NCI-H446 treated with DMSO at 0.1 percent for 48 hours (cell line): ENCODE data around the gene CALCR.
"Not testable (repeated sequence)": the region's sequence is repeated elsewhere in the genome, so short reads cannot be mapped to it uniquely, and the experiment has no call there.

Experiments
- DNase-seq: peaks from one replicate; lab custom pipeline; 2025; lab: John Stamatoyannopoulos, UW

The CALCR gene

DNA sequence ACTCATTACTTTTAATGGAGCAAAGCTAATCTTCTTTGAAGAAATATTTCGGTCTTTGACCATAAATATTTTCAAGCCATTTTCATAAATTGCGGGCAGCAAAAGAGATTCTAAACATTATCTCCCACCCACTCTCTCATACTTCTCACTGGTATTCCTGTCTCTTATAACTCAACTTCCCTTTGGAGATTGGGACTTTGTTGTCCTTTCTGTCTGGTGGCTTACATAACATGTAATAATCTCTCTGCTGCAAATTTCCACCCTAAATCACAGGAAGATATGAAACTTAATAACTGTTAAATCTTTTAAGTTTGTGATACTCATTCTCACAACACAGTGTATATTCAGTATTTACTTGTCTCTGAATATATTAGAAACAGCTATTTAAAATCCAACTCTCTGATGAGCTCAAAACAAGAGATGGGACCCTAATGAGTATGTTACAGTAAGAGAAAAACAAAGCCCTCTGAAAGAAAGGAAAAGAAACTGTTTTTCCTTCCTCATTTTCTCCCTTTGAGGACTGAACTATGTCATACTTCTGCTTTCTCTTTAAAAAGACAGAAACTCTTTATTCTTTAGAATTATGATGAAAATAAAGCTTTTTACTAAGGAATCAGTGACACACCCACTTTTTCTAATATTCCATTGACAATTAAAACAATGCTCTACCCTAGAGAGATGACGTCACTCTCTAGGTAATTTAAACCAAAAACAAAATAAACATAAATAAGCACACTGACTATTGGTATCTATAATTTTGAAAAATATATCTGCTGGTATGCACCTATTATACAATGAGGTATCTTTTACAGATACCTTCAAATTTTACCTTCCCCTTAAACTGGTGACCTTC lies 14.7 kb downstream of the CALCR start:
- DNase-seq = no peak

DNA sequence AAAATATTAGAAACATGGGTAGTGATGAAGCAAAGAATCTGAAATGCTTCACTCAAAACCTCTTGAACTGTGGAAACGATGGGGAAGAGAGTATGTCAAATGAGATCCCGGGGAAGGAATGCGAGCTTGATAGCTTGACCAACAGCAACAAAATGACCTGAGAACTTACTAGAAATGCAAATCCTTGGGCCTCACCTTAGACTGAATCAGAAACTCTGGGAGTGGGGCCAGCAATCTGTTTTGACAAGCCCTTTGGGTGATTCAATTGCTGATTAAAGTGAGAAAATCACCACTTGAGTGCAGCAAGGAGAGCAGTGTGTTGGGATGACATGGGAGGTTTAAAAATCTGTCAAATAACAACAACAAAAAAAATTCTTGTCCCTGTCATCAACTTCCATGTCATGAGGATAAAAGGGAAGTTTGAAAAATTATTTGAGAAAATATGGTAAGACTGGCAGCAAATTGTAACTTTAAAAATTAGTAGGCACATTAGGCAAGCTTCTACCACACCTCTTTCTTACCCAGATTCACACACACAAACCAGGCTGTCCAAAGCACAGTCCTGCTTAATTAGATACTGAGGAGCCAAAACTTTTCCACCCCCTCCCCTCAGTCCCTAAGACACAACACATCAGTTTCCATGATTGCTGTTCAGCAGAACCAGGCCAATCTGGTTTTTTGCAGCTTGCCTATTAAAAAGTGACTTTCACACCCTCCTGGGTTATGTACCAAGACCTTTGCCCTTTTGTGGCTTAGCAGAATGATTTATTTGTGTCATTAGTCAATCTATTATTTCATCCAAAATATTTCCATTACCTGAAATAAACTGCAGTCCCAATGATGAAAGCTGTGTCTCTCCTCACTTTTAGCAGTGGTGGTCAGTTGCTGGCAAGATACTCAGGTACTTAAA lies 15.6 kb downstream of the CALCR start:
- no peak for DNase-seq

DNA sequence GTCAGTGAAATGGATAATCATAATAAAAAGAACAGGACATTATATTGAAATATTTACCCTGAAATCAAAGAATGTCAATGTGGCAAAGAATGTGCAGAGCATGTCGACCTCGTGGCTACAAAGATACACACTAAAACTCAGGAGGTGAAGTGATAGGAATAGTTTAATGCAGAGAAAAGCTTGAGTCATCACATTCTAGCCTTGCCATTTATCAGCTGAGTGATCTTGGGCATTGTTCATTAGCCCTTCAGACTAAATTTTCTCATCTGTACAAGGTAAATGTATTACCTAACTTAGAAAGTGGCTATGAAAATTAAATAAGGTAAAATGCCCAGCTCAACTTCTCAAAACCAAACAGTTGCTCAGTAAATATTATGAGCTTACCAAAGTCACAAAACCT lies 22.6 kb downstream of the CALCR start:
- no peak for DNase-seq

DNA sequence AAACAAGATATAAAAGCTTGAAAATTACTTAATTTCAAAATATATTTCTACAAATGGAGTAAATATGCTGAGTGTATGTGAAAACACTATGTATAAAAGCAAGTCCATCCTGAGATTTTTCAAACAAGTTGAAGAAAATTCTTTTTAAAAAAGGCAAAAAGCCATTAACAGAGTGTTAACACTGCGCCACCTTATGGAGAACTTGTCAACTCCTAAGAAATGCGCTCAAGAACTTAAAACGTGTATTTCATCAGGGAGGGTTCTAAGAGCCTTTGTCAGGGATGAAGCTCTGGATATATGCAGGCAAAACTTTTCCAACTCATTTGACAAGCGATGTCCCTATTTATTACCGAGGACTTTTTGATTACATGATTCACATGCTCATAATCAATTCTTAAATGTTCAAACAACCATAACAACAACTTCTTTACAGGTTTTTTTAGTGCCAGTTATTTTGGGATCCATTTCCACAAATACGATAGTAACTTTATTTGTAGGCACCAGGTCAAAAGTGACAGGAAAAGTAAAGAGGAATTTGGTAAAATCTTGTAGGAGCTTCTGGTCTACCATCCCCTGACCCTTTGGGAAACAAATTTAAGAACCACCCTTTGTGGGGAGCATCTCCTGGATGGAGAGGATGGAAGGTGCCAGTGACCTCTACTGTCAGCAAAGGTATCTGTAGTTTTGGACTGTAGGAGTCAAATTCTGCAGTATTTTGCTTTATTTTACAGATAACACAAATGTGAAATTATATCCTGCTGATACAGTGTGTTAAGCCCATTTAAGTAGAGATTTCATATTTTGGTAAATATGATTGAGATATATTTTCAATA lies 23.2 kb downstream of the CALCR start:
- DNase-seq = no peak

DNA sequence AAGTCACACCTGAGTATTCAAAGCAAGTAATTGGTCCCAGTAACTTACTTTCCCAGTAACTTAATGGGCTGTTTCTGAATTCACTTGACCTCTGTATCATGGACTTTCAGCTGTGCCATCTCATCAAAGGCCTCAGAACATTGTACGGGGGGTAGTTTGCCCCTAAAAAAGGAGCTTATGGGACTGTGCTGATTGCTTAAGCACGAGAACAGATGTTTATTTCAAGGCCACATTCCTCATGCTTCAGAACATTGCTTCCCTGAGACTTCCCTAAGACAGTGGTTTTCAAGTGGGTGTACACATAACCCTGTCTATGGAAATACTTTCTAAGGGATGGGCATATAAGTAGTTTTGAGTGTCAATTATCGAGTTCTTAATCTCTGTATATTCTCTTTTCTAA lies 26.8 kb downstream of the CALCR start:
- DNase-seq = no peak

DNA sequence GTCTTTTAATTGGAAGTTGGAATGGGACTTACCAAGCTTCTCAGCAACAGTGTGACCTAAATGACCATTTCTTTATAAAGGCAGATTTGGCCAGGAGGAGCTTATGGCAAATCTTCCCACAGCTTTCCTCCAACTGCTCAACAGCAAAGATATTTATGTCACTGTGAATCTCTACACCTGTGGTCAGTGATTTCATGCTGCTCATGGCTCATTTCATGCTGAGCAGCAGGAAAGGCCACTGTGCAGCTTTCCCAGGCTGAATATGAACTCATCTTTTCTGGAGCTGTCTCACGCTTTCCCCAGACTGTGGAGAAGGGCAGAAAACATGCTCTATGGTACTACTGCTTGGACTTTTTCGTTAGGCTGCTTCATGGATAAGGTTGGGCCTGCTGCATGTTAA lies 29.8 kb downstream of the CALCR start:
- DNase-seq = no peak

DNA sequence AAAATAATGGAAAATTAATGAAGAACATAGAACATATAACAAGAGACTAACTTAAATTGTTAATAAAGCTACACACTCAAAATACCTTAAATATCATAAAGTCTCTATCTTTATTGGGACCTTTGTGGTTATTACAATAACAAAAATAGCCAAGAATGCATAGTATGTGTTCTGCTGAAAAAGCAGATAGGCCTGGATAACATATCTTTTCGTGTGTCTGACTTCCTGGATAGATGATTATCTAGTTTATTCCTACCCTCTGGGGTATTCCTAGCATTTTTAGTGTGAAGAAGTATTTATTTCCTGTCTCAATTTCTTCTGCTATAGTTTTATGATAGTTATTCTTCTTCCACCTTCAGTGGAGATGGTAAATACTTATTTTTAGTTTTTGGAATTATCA lies 36.5 kb downstream of the CALCR start:
- no peak for DNase-seq

DNA sequence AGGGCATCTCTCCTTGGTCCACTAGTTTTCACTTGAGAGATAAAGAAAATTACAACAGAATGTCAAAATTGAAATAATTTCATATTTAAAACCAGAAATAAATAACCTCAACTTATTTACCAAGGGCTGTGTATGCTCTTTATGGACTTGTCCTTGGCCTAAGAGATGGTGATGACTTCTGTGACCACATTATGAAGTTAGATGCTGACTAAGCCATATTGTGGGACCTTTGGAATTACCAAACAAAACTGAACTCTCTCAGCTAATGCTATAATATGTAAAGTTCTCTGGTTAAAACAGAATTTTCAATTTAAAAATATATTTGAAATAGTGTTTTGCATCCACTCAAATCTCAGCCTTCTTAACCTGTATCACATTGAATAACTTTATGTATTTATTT lies 38.9 kb downstream of the CALCR start:
- no peak for DNase-seq

DNA sequence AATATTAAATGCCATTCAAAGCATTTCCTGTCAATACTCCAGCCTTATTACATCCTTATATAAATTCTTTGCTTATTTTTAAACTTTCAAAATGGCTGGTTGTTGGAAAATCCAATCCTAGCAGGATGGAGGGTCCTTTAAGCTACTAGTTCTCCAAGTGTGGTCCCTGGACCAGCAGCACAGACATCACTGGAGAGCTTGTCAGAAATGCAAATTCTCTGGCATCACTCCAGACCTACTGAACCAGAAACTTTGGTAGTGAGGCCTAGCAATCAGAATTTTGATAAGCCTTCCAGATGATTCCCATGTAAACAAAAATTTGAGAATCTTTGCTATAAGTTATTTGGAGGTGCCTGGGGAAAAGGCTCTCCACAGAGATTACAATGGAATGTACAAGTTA lies 43.8 kb downstream of the CALCR start:
- no peak for DNase-seq

DNA sequence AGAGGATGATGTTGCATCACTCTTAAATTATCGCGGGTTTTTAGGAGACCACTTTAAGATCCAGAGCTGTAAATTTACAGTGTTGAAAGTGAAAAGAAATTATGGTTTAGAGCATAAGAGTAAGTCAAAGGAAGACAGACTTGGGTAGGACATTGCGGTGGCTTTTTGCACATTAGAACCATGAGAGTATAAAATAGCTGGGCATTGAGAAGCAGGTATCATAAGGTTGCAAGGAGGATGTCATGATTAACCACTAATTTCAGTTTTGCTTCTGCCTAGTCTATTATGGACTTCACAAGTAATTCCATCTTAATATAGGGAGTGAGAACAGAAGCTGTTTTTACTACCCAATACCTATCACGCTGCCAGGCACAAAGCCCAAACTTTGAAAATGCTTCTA lies 57.7 kb downstream of the CALCR start:
- DNase-seq = no peak

DNA sequence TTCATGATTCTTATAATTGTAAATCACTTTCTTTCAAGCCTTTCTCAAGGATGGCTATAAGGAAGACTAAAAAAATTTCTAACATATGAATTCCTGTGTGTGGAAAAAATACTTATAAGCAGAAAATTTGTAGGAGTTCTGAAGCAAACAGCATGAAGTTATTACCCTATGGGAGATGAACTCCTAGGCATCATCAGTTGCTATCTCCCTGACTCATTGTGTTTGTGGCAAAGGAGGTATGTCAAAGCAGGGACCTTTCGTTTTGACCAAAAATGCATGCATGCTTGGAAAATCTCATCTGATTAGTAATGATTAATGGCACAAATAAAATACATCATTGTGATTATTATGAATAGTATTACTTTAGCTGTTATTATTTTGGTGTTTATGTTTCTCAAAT lies 59.4 kb downstream of the CALCR start:
- DNase-seq = no peak

DNA sequence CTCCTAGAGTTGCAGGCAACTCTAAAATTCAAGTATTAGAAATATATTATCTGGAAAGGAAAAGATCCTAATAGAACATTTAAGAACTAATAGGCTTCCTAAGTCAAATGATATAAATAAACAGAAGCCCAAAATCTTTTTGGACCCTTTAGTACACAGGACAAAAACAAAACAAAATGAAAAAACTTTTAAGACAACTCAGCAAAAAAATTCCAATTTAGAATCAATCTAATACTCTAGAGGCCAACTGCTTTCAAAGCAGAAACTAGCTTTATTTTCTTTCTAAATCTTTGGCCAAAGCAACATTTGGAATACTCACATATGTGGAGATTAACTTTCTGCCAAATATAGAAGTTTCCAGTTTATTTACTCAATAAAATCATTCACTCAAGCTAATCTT lies 65.2 kb downstream of the CALCR start:
- no peak for DNase-seq

DNA sequence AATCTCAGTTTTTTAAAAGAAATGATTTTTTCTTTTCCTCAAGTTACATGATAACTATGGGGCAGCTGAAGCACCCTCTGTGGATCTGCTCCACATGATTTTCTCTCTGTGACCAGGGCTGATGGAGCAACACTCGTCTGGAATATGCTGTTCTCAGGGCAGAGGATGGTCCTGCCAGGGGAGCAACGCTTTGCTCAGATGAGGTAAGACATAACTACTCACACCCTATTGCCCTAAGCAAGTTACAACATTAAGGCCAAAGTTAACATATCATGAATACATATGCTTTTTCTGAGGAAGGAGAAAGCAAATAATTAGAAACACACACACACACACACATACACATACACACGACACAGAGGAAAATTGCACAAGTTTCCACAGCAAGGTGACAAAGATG lies 71.4 kb downstream of the CALCR start:
- DNase-seq = no peak

DNA sequence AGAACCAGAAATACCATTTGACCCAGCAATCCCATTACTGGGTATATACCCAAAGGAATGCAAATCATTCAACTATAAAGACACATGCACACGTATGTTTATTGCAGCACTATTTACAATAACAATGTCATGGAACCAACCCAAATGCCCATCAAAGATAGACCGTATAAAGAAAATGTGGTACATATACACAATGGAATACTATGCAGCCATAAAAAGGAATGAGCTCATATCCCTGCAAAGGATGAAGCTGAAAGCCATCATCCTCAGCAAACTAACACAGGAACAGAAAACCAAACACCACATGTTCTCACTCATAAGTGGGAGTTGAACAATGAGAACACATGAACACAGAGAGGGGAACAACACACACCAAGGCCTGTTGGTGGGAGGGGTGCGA lies 82.7 kb downstream of the CALCR start:
- not testable (repeated sequence) for DNase-seq

DNA sequence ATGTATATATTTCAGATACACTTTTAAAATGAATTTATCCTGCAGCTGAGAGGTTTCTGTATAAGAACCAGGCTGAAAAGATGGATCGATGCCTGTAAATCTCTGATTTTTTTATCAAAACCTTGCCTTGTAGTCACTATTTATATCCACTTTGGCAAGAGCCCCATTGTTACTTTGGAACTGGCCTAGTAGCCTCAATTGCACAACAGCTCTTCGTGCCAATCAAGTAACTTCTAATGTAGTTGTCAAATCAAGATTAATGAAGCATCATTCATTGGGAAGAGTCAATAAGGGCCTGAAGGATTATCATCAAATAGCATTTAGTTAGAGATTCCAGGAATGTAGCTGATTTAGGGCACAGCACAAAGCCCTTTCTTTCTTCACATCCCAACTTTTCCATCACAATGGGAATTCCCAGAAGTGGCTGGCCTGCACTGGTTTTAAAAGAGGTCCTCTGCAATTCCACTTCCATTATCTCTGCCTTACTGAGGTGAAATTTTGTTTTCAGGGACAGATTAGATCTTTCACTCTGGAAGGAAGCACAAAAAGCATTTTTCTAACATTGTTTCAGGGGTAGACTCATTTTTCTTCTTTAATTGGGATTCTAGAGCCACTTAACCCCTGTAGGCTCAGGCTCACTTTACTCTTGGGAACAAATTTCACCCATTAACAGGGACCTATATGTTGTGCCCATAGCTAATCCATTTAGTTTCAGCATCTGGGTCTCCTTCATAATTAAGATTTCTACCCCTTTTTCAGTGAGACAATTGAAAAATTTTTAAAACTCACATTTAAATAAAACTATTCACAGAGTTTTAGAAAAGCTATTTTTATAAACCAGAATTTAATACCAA lies 97.8 kb downstream of the CALCR start:
- DNase-seq = no peak

DNA sequence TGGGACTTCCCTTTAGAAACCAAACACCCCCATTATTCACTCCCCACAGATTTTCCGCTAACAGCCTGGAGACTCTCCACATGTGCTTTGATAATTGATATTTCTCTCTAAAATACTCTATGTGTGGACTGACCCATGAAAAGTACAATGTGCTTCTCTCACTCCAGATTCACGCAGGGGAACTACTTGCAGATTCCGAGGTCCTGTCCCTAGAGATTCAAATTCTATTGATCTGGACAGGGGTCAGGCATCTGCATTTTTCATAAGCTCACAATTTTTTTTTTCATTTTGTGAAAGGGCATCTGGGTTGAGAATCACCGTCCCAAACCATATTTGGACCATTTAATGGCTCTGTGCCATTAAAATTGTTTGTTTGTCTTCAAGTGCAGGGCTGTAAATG lies 98.7 kb downstream of the CALCR start:
- no peak for DNase-seq

DNA sequence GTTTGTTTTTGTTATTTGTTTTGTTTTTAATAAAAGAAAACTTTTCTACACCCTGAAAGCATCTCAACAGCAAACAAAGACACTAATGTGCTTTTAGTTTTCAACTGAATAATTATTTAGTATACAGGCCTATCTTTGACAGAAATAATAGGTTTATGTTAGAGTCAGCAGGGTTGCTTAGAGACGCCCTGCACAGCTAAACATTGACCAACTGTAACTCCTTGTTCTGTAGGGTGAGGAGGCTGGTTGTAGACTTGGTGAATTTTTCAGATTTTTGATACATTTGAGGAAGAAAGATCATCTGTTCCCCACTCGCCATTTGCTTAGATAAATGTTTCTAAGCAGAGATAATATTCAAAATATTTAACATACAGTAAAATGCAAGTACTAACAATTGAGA lies 103.1 kb downstream of the CALCR start:
- DNase-seq = no peak

DNA sequence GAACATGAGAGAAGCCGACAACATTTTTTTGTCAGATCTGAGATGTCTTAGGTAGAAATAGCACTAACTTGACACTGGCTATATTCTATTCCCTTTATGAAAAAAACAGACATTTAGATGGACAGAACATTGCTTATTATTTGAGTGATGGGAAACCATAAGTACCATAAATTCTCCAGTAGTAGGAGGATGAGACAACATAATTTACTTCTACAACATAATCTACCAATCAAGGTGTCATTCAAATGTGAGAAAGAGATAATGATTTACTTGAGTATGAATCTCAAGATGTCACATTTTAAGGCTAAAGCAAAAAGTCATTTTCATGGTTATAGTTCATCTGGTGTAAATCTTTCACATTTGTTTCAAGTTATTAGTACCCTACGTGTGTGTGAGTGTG lies 110.8 kb downstream of the CALCR start:
- DNase-seq = no peak

DNA sequence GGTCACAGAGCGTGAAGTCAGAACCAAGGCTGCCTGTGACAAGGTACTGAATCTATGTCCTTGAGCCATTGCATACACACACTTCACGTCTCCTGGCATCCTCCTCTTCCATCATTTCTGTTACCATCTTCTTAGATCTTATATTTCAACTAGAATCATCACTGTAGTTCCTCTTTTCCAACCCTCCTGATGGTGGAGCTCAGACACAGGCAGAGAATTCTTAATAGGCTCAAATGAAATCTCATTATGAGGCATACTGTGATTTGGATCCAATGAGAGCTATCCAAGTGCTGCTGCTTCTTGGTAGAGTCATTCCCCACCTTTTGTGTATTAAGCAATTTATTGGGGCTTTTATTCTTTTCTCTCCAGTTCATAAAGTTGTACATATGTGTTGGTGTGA lies 113.2 kb downstream of the CALCR start:
- no peak for DNase-seq

DNA sequence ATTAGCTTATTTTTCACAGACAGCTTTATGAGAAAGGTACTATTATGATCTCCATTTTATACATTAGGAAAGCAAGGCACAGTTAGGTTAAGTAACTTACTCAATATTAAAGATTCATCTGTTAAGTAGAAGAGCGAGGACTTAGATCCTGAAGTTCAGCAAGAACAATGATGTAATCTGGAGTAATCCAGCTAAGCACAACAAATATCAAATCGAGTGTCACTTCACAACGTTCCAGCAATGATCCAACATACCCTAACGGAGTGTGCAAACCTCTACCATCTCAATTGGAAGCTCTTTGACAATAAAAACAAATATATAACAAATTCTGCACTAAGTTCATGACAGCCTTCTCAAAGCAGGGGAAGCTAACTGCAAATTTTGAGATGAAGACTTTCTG lies 121.3 kb downstream of the CALCR start:
- DNase-seq = no peak

DNA sequence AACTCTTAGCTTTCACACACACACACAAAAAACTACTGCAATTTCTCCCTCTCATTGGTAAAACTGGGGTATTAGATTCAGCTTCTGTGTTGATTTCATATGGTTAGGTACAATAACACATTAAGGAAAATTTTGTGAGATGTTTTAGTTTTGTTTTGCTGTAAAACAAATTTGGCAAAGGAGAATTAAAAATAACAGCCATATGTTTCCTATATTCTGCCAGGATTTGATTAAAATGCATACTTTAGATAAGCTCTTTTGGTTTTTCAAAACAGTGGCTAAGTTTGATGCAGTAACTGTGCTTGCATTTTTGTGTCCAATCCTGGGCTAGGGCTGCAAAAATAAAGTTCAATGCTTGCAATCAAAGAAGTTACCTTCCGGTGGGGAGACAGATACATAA lies 126.3 kb downstream of the CALCR start:
- DNase-seq = no peak
